PC-3 (cell line): ENCODE data around the gene NXPH4.

ENCODE experiments used
- EZH2phosphoT487 ChIP-seq: fragments of 300-600 bp; sonication (generic); IDR thresholded peaks from 2 replicates; pipeline ENCODE4 v1.6.1; 2018; ENCODE audit warnings: mild to moderate bottlenecking, antibody characterized with exemption, low read length, borderline replicate concordance
- TF ChIP-seq, protein P1 (sequence below): fragments of 300-600 bp; sonication (generic); conservative IDR thresholded peaks from 2 replicates; pipeline ENCODE4 v1.5.1; 2017; ENCODE audit warnings: antibody characterized with exemption, low read depth, mild to moderate bottlenecking, low read length

DNA sequence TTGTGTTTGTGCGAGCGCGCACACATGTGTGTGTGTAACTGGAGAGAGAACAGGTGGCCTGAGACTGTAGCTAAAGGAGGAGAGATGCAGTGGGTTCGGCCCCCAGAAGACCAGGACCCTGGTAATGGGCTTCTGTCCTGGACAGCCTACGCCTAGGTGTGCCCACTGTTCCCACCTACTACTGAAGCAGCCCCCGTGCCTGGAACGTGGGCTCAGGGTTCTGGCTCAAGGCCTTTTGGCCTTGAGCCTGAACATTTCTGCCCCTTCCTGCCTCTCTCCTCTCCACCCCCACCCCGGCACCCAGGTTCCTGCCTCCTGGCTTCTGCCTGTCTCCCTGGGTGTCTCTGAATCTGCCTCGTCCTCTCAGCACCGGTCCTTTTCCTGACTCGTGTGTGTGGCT lies 1.5 kb upstream of the NXPH4 start:
- TF ChIP-seq, protein P1, sequence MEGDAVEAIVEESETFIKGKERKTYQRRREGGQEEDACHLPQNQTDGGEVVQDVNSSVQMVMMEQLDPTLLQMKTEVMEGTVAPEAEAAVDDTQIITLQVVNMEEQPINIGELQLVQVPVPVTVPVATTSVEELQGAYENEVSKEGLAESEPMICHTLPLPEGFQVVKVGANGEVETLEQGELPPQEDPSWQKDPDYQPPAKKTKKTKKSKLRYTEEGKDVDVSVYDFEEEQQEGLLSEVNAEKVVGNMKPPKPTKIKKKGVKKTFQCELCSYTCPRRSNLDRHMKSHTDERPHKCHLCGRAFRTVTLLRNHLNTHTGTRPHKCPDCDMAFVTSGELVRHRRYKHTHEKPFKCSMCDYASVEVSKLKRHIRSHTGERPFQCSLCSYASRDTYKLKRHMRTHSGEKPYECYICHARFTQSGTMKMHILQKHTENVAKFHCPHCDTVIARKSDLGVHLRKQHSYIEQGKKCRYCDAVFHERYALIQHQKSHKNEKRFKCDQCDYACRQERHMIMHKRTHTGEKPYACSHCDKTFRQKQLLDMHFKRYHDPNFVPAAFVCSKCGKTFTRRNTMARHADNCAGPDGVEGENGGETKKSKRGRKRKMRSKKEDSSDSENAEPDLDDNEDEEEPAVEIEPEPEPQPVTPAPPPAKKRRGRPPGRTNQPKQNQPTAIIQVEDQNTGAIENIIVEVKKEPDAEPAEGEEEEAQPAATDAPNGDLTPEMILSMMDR: no peak
- no peak for TF ChIP-seq EZH2phosphoT487
